Astrocyte (in vitro differentiated cells and primary cell): Measurements from ENCODE around the gene MOXD1.

Experiments
- CTCF ChIP-seq: IDR thresholded peaks from 2 replicates; pipeline ENCODE4 v1.5.1; 2011; ENCODE audit warnings: low read depth, mild to moderate bottlenecking, inconsistent platforms, low read length, moderate library complexity; ENCODE audit not compliant: insufficient read depth
- EZH2 ChIP-seq: IDR thresholded peaks from 2 replicates; pipeline ENCODE4 v1.6.1; 2012; ENCODE audit warnings: mild to moderate bottlenecking, low read length, inconsistent platforms; ENCODE audit not compliant: insufficient read depth

- TF ChIP-seq EZH2 (no peak), CTCF (no peak)
These were observed 9.6 kb upstream of the MOXD1 start for GRCh38 chr6:132410830-132411229.
